Mesendoderm (in vitro differentiated cells): ENCODE measurements around the gene DYRK1A.
"Not testable (repeated sequence)": the region's sequence is repeated elsewhere in the genome, so short reads cannot be mapped to it uniquely, and the experiment has no call there.

Experiments
- DNase-seq: peaks from one replicate; pipeline ENCODE4 v3.0.0; 2013
- H2AK5ac ChIP-seq: 2 replicates; pipeline ENCODE4 v1.6.1; 2013; ENCODE audit warnings: low read length, inconsistent platforms
- H2BK120ac ChIP-seq: 2 replicates; pipeline ENCODE4 v1.6.1; 2013; ENCODE audit warnings: low read depth, mild to moderate bottlenecking, low read length, moderate library complexity, mixed read lengths
- H2BK15ac ChIP-seq: replicated peaks from 2 replicates; pipeline ENCODE4 v1.6.1; 2013; ENCODE audit warnings: low read depth, mild to moderate bottlenecking, moderate library complexity
- H2BK5ac ChIP-seq: 2 replicates; pipeline ENCODE4 v1.6.1; 2013; ENCODE audit warnings: low read length, inconsistent platforms
- H3K18ac ChIP-seq: 2 replicates; pipeline ENCODE4 v1.6.1; 2013; ENCODE audit warnings: mild to moderate bottlenecking, low read length, mixed read lengths
- H3K23ac ChIP-seq: one replicate; pipeline ENCODE4 v1.6.1; 2013; ENCODE audit warnings: low read length
- H3K27ac ChIP-seq: 2 replicates; pipeline ENCODE4 v1.5.1; 2013; ENCODE audit warnings: low read depth, mild to moderate bottlenecking, inconsistent platforms, low read length, moderate library complexity
- H3K27me3 ChIP-seq: 2 replicates; pipeline ENCODE4 v1.6.1; 2013; ENCODE audit warnings: low read length, control low read depth, mild to moderate bottlenecking, inconsistent platforms; ENCODE audit not compliant: insufficient read depth, poor library complexity
- H3K36me3 ChIP-seq: 2 replicates; pipeline ENCODE4 v1.6.1; 2013; ENCODE audit warnings: low read length, inconsistent platforms; ENCODE audit not compliant: control insufficient read depth, insufficient read depth
- H3K4ac ChIP-seq: one replicate; pipeline ENCODE4 v1.6.1; 2013; ENCODE audit warnings: low read depth, mild to moderate bottlenecking, low read length, moderate library complexity
- H3K4me1 ChIP-seq: 2 replicates; pipeline ENCODE4 v1.6.1; 2013; ENCODE audit warnings: low read depth, low read length, inconsistent platforms; ENCODE audit not compliant: control insufficient read depth
- H3K4me2 ChIP-seq: 2 replicates; pipeline ENCODE4 v1.6.1; 2013; ENCODE audit warnings: low read length
- H3K4me3 ChIP-seq: 2 replicates; pipeline ENCODE4 v1.5.1; 2013; ENCODE audit warnings: mild to moderate bottlenecking, low read length
- H3K56ac ChIP-seq: one replicate; pipeline ENCODE4 v1.6.1; 2013; ENCODE audit warnings: low read length
- H3K79me1 ChIP-seq: 2 replicates; pipeline ENCODE4 v1.6.1; 2013; ENCODE audit warnings: low read length, inconsistent platforms
- H3K79me2 ChIP-seq: 2 replicates; pipeline ENCODE4 v1.6.1; 2013; ENCODE audit warnings: mild to moderate bottlenecking, low read length; ENCODE audit not compliant: control insufficient read depth, insufficient read depth
- H3K9ac ChIP-seq: 2 replicates; pipeline ENCODE4 v1.6.1; 2013; ENCODE audit warnings: low read length, inconsistent platforms
- H4K5ac ChIP-seq: one replicate; pipeline ENCODE4 v1.6.1; 2013; ENCODE audit warnings: low read length
- H4K8ac ChIP-seq: one replicate; pipeline ENCODE4 v1.6.1; 2013; ENCODE audit warnings: low read depth, mild to moderate bottlenecking, control low read depth, low read length, moderate library complexity
- WGBS: extraction: QIAGEN DNeasy Blood & Tissue Kit; methylation state at CpG from one replicate; pipeline ENCODE4 v1.1.7; 2013; ENCODE audit warnings: low lambda C conversion rate, missing lambda C conversion rate; ENCODE audit not compliant: insufficient coverage; ENCODE audit errors: extremely low coverage; 5-methylcytosine and 5-hydroxymethylcytosine counted together

DYRK1A gene

DNA sequence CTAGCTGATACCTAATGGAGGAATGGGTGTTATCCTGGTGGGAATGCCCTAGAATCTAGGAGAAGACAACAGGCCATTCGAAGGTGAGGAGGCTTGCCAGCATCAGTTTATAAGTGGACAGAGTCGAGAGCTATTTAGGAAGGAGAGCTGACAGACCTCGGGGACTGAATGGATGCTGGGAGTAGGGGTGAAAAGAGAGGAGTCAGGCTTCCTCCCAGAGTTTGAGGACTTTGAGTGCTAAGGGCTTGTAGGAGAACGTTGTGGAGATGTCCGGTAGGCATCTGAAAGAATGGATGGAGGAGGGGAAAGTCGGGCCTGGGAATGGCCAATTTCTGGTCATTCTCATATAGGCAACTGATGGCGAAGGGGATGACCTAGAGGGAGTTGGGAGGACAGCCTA is 155.1 kb downstream of the DYRK1A start:
- no peak overlapping the region for H3K23ac ChIP-seq
- no peak overlapping the region for H3K18ac ChIP-seq
- H4K8ac ChIP-seq, result no peak overlapping the region
- H2AK5ac ChIP-seq, result no peak overlapping the region
- H3K79me2 ChIP-seq, result no peaks in the 10 kb centered on the region
- no peaks in the 10 kb centered on the region for H3K27me3 ChIP-seq
- H3K79me1 ChIP-seq, result peaks cover 2% of the 10 kb centered on the region
- H3K4me3 ChIP-seq, result no peak overlapping the region
- no peak for DNase-seq
- no peak overlapping the region for H3K4me2 ChIP-seq
- H2BK15ac ChIP-seq, result no peak overlapping the region
- no peak overlapping the region for H3K27ac ChIP-seq
- H3K36me3 ChIP-seq, result no peaks in the 10 kb centered on the region
- H3K9ac ChIP-seq, result no peak overlapping the region
- no peak overlapping the region for H2BK120ac ChIP-seq
- no CpG with 5 or more reads among the region's 7 CpGs for WGBS
- peaks cover 2% of the 10 kb centered on the region for H3K4me1 ChIP-seq
- no peak overlapping the region for H3K4ac ChIP-seq
- no peak overlapping the region for H4K5ac ChIP-seq
- no peak overlapping the region for H3K56ac ChIP-seq
- H2BK5ac ChIP-seq, result no peak overlapping the region

GRCh38 chr21:37522641-37523295 is 156.2 kb downstream of the DYRK1A start:
- Histone ChIP-seq H3K23ac (no peak overlapping the region), H2BK15ac (no peak overlapping the region), H3K9ac (no peak overlapping the region), H2BK5ac (no peak overlapping the region), H3K4me1 (peaks cover 2% of the 10 kb centered on the region), H3K4me3 (no peak overlapping the region), H3K27me3 (no peaks in the 10 kb centered on the region), H4K8ac (no peak overlapping the region), H3K4me2 (no peak overlapping the region), H3K56ac (no peak overlapping the region), H3K36me3 (no peaks in the 10 kb centered on the region), H2AK5ac (no peak overlapping the region), H3K79me2 (no peaks in the 10 kb centered on the region), H3K79me1 (peaks cover 2% of the 10 kb centered on the region), H3K27ac (no peak overlapping the region), H4K5ac (no peak overlapping the region), H3K4ac (no peak overlapping the region), H3K18ac (no peak overlapping the region), H2BK120ac (no peak overlapping the region)
- WGBS, result no CpG with 5 or more reads among the region's 10 CpGs
- no peak for DNase-seq

- not testable (repeated sequence) for H2BK15ac ChIP-seq, H3K27me3 ChIP-seq, H3K18ac ChIP-seq, H3K79me2 ChIP-seq, H3K4me3 ChIP-seq, H3K79me1 ChIP-seq, H4K5ac ChIP-seq, H4K8ac ChIP-seq, H2BK5ac ChIP-seq, DNase-seq, H3K4me1 ChIP-seq, H3K4ac ChIP-seq, H3K27ac ChIP-seq, H3K56ac ChIP-seq, H2BK120ac ChIP-seq, H2AK5ac ChIP-seq, H3K36me3 ChIP-seq, H3K4me2 ChIP-seq, H3K9ac ChIP-seq, H3K23ac ChIP-seq
- no CpG with 5 or more reads among the region's 5 CpGs for WGBS
Measured at GRCh38 chr21:37524944-37525343, 158.4 kb downstream of the DYRK1A start.

- H2BK15ac ChIP-seq, result no peak overlapping the region
- H3K79me2 ChIP-seq, result no peaks in the 10 kb centered on the region
- no peaks in the 10 kb centered on the region for H3K36me3 ChIP-seq
- no CpG with 5 or more reads among the region's 2 CpGs for whole genome bisulfite sequencing
- no peak overlapping the region for H2BK120ac ChIP-seq
- H3K27me3 ChIP-seq, result no peaks in the 10 kb centered on the region
- H2AK5ac ChIP-seq, result no peak overlapping the region
- DNase-seq, result no peak
- H2BK5ac ChIP-seq, result no peak overlapping the region
- H4K8ac ChIP-seq, result no peak overlapping the region
- H3K23ac ChIP-seq, result no peak overlapping the region
- peaks cover under 1% of the 10 kb centered on the region for H3K4me1 ChIP-seq
- no peak overlapping the region for H3K56ac ChIP-seq
- H3K4ac ChIP-seq, result no peak overlapping the region
- H3K27ac ChIP-seq, result no peak overlapping the region
- no peak overlapping the region for H3K4me2 ChIP-seq
- H3K18ac ChIP-seq, result no peak overlapping the region
- no peak overlapping the region for H4K5ac ChIP-seq
- H3K79me1 ChIP-seq, result no peaks in the 10 kb centered on the region
- no peak overlapping the region for H3K4me3 ChIP-seq
- H3K9ac ChIP-seq, result no peak overlapping the region
Measured at GRCh38 chr21:37525810-37526209, 159.2 kb downstream of the DYRK1A start.

DNA sequence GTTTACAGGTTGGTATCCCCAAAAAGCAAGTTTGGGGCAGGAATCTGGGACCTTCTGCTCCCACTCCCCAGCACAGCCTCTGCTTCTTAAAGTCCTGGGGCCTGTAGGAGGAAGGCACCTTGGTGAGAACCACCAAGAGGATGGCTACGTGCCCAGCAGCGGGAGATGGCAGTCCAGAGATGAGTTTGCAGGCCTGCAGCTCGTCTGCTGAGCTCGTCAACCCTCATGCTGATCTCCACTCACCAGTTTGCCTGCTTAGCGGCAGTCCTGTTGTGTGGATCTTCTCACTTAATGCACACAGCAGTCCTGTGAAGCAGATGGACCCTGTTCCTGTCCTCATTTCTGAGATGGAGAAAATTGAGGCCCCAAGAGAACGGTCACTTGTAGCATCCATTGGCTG is 160.5 kb downstream of the DYRK1A start:
- H3K18ac ChIP-seq, result no peak overlapping the region
- no peak overlapping the region for H2BK5ac ChIP-seq
- no peak overlapping the region for H2BK120ac ChIP-seq
- H4K8ac ChIP-seq, result no peak overlapping the region
- H3K9ac ChIP-seq, result no peak overlapping the region
- H4K5ac ChIP-seq, result no peak overlapping the region
- no peaks in the 10 kb centered on the region for H3K4me1 ChIP-seq
- no peak overlapping the region for H3K23ac ChIP-seq
- no peak overlapping the region for H2BK15ac ChIP-seq
- H2AK5ac ChIP-seq, result no peak overlapping the region
- no CpG with 5 or more reads among the region's 6 CpGs for WGBS
- peak overlapping the region; percentile 38 for H3K56ac ChIP-seq
- no peak overlapping the region for H3K4me2 ChIP-seq
- no peak overlapping the region for H3K4ac ChIP-seq
- H3K27ac ChIP-seq, result no peak overlapping the region
- H3K27me3 ChIP-seq, result no peaks in the 10 kb centered on the region
- DNase-seq, result no peak
- no peaks in the 10 kb centered on the region for H3K79me1 ChIP-seq
- H3K4me3 ChIP-seq, result no peak overlapping the region
- H3K36me3 ChIP-seq, result no peaks in the 10 kb centered on the region
- H3K79me2 ChIP-seq, result no peaks in the 10 kb centered on the region

GRCh38 chr21:37527716-37528115 is 161.1 kb downstream of the DYRK1A start:
- H2BK120ac ChIP-seq, result no peak overlapping the region
- no peaks in the 10 kb centered on the region for H3K79me1 ChIP-seq
- no CpG with 5 or more reads among the region's 4 CpGs for WGBS
- H3K4me3 ChIP-seq, result no peak overlapping the region
- H3K27ac ChIP-seq, result no peak overlapping the region
- H3K4ac ChIP-seq, result no peak overlapping the region
- H3K4me1 ChIP-seq, result no peaks in the 10 kb centered on the region
- no peak overlapping the region for H2BK15ac ChIP-seq
- H4K5ac ChIP-seq, result no peak overlapping the region
- H2BK5ac ChIP-seq, result no peak overlapping the region
- H3K56ac ChIP-seq, result no peak overlapping the region
- H3K27me3 ChIP-seq, result no peaks in the 10 kb centered on the region
- H3K79me2 ChIP-seq, result no peaks in the 10 kb centered on the region
- H3K23ac ChIP-seq, result no peak overlapping the region
- no peak for DNase-seq
- H2AK5ac ChIP-seq, result no peak overlapping the region
- H3K18ac ChIP-seq, result no peak overlapping the region
- H3K9ac ChIP-seq, result no peak overlapping the region
- no peak overlapping the region for H4K8ac ChIP-seq
- H3K36me3 ChIP-seq, result no peaks in the 10 kb centered on the region
- no peak overlapping the region for H3K4me2 ChIP-seq
